ENCODE results near the gene PAF1. TPM values are rescaled to one million over a fixed set of nuclear protein-coding genes. Genes with fewer than 3 reads are reported as not detected.

The PAF1 gene
- total RNA-seq, 1 donor from 2014 or later: 27.4 TPM

DNA sequence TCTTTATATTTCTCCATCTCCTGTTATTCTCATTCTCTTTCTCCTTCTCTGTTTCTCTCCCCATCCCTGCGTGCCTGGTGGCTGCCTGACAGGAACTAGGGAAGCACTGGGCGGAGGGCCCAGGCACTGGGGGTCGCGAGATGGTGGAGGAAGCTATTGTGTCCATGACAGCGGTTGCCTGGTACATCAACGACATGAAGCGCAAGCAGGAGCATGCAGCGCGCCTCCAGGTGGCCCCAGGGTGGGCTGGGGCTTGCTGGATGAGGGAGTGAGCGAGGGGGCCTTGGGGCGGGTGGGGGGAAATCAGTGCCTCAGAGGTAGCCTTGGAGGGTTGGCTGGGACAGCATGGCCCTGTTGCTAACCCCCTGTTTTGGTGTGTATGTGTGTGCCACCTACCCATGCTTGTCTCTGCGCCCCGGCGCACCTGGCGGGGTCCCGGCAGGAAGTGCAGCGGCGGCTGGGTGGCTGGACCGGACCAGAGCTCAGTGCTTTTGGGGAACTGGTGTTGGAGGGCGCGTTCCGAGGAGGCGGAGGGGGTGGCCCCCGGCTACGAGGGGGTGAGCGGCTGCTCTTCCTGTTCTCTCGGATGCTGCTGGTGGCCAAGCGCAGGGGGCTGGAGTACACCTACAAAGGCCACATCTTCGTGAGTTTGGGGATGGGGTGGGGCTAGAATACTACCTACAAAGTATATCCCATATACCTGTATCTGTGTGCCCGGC is 26.7 kb upstream of the PAF1 start:
- DNase-seq (ENCODE audit: extremely low read depth, low read depth, low spot score): no peak

DNA sequence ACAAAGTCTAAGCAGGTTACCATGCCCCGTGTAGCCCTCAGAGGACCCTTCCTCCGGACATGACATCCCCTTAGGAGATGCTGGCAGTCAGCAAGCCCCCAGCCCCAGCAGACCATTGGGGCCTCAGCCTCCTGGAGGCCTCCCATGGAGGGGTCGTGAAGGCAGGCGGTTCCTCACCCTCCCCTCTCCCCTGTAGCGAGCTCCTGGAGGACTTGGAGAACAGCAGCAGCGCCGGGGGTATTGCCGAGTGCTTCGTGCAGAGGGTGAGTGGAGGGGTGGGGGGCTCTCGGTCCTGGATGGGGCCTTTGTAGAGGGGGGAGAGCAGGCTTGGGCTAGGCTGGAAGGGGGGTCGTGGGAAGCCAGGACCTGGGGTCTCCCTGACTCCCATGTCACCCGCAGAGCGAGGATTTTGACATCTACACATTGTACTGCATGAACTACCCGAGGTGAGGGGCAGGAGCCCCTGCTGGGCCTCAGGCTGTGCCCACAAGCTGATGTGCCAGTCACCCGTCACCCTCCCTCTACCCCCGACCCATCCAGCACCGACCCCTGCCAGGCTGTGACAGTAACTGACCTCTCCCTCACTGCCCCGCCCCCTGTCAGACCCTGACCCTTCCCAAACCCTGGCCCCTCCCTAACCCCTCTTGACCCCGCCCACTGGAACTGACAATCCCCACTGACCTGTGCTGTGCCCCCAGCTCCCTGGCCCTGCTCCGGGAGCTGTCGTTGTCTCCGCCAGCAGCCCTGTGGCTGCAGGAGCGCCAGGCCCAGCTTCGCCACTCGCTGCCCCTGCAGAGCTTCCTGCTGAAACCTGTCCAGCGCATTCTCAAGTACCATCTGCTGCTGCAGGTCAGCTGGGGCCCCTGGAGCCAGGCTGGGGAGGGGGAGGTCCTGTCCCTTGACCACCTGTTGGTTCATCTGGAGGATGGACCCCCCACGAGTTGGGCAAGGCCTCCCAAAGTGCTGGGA is 25.5 kb upstream of the PAF1 start:
- DNase-seq (ENCODE audit: extremely low read depth, low read depth, low spot score): no peak

GRCh38 chr19:39415111-39416046 is 24.5 kb upstream of the PAF1 start:
- DNase-seq (ENCODE audit: extremely low read depth, low read depth, low spot score): no peak

DNA sequence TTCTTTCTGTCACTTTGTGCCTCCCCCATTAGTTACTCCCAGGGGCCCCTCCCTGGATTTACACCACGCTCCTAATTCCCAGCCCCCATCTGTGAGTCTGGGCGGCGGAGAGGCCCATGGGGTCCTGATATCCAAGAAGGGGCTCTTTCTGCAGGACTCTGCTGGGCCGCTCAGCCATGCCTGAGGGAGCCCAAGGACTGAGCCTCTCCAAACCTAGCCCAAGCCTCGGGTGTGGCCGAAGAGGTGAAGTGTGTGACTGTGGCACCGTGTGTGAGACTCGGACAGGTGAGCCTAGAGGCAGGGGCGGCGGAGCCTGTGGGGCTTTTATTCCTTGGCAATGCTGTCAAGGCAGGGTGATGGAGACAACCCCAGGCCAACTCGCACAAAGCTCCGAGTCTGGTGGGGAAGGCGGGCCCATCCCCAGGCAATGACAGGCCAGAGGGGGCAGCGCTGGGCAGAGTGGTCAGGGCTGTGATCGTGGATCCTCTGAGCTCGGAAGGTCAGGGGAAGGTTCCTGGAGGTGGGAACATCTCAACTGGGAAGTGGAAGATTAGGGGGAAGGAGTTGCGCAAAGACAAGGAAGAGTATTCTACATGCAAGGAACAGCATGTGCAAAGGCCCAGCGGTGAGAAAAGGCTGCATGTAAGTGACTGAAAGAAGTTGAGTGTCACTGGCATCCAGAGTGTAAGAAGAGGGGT is 23.2 kb upstream of the PAF1 start:
- no peak for DNase-seq (ENCODE audit: extremely low read depth, low read depth, low spot score)

GRCh38 chr19:39413272-39413910 is 22.5 kb upstream of the PAF1 start:
- no peak for DNase-seq (ENCODE audit: extremely low read depth, low read depth, low spot score)

- no peak for DNase-seq (ENCODE audit: extremely low read depth, low read depth, low spot score)
Measured at GRCh38 chr19:39412867-39413271, 22.0 kb upstream of the PAF1 start.

- peak; percentile 95 for DNase-seq (ENCODE audit: extremely low read depth, low read depth, low spot score)
Measured at GRCh38 chr19:39412100-39412866, 21.4 kb upstream of the PAF1 start, which contains the start of gene PLEKHG2. PLEKHG2 (plus strand) TSS chr19:39412669; CDS start chr19:39414087, 1,418 bp downstream.

DNA sequence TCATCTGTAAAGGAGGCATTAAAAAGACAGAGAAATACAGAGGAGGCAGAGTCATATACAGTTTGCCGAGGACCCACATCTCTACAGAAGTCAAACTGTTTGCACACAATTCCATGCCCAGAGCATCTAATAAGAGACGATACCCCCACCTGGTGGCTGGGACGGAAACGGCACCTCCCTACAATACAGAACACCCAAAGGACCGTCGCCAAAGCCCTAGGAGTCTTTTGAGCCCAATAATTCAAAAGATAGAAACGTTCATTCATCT is 20.9 kb upstream of the PAF1 start:
- DNase-seq (ENCODE audit: extremely low read depth, low read depth, low spot score): no peak

DNA sequence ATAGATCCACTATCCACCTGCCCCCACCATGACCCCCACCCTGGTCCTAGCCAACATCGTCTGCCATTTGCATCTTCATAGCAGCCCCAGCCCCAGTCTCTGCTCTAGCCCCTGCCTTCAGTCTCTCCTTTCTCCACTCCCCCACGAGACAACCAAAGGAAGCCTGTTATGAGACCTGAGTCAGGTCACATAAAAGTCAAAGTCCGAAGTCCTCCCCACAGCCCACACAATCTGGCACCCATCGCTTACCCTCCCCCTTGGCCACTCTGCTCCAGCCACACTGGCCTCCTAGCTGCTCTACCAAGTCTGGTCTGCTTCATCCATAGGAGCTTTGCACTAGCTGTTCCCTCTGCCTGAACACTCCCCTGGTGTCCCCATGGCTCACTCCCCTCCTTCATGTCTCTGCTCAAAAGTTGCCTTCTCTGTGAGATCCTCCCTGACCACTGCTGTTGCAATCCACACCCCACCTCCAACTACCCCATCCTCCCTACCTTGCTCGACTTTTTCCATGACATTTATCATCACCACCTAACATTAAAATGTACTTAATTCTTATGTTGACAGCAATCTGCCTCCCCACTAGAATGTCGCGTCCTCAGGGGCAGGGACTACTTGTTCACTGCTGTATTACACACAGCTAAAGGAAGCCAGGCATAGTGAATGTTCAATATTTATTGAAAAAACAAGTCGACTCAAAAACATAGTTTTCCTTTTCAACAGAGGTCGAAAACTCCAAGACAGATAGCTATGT is 20.4 kb upstream of the PAF1 start:
- DNase-seq (ENCODE audit: extremely low read depth, low read depth, low spot score): no peak

DNA sequence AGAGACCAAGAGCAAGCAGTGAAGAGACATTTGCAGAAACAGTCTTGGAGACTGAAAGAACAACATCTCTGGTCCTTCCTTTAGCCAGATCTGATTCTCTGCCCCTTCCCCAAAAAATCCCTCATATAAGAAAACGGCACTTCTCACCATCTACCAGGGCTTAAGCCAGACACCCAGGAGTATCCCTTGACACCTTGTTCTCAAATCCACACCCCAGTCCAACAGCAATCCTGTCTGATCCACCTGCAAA is 19.9 kb upstream of the PAF1 start:
- DNase-seq (ENCODE audit: extremely low read depth, low read depth, low spot score): no peak

DNA sequence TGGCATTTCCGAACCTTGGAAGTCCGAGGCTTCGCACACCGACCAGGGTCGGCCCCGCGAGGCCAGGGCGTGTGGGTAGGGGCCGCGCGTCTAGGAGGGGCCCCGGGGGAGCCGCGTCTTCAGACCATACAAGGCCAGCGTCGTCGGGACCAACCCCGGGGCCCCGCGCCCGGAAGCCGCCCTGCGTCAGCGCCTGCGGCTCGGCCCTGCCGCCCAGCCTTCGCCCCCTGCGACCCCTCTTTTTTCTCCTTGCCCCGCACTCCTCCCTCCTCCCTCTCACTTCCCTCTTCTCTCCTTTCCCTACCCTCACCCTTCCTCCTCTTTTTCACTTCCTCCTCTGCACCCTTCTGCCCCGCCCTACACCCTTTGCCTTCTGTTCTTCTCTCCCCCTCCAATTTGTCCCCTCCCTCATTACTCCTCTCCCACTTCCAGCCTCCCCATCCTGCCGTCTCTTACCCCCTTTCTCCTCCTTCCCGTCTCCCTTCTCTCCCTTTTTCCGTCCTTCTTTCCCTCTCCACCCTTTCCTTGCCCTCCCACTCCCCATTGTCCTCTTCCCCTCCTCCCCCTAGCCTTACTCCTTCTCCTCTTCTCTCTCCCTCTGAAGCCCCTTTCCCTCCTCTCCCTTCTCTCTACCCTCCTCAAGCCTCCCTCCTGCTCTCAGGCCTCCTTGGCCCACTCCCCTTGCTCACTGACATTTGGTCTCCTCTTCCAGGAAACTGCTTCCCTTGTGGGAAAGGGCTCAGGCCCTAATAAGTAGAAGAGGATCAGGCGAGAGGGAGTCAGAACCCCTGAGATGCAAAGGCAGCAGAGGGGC is 19.3 kb upstream of the PAF1 start:
- DNase-seq (ENCODE audit: extremely low read depth, low read depth, low spot score): no peak

GRCh38 chr19:39409208-39410016 is 18.5 kb upstream of the PAF1 start:
- DNase-seq (ENCODE audit: extremely low read depth, low read depth, low spot score): no peak

- no peak for DNase-seq (ENCODE audit: extremely low read depth, low read depth, low spot score)
Measured at GRCh38 chr19:39408392-39409207, 17.7 kb upstream of the PAF1 start.

- no peak for DNase-seq (ENCODE audit: extremely low read depth, low read depth, low spot score)
Measured at GRCh38 chr19:39407660-39408391, 16.9 kb upstream of the PAF1 start.

DNA sequence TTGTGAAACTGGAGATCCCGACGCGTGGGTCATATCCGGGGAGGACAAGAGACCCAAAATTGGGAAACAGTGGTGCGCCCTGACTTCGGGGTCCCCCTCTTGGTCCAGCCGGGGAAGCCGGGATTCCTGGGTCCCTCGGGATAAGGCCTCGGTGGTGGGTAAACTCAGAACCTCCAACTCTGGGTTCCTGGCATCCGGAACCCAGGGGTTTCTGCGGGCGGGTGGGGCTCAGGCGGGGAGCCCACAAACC is 16.4 kb upstream of the PAF1 start:
- DNase-seq (ENCODE audit: extremely low read depth, low read depth, low spot score): no peak
